Esophagus muscularis mucosa (tissue), 3 donors: ENCODE results near the gene GPR87.

ENCODE experiments used
- CTCF ChIP-seq, 3 experiments: fragments of 200-600 bp in 2 of 3; fragments of 450-650 bp in 1 of 3; sonication (generic) in 2 of 3; IDR thresholded peaks; one replicate each; pipeline ENCODE4 v1.5.1; 2017 to 2019; ENCODE audit warnings: antibody characterized with exemption in 3 of 3, mild to moderate bottlenecking in 2 of 3, moderate library complexity in 1 of 3
- POLR2A ChIP-seq: fragments of 450-650 bp; IDR thresholded peaks from one replicate; pipeline ENCODE4 v1.6.1; 2017; ENCODE audit warnings: antibody characterized with exemption, moderate library complexity, mild to moderate bottlenecking, low read depth

GRCh38 chr3:151285940-151286339, 30.7 kb downstream of the GPR87 start:
- TF ChIP-seq CTCF (IDR thresholded peaks at IDR 0.05) (no peak), POLR2A (no peak)
